ENCODE results near the gene AKNA. TPM values are rescaled to one million over a fixed set of nuclear protein-coding genes. Genes with fewer than 3 reads are reported as not detected.

AKNA gene
- total RNA-seq, 1 donor from 2014 or later, result 43.1 TPM

GRCh38 chr9:114408645-114409044 is 20.9 kb upstream of the AKNA start:
- Mint-ChIP-seq H3K27ac (ENCODE audit: unreplicated experiment) (no peak overlapping the region), H3K9me3 (ENCODE audit: low read depth) (no peaks in the 10 kb centered on the region), H3K4me1 (ENCODE audit: low read depth) (peaks cover 15% of the 10 kb centered on the region), H3K36me3 (ENCODE audit: low read depth) (no peaks in the 10 kb centered on the region), H3K27me3 (ENCODE audit: low read depth) (no peaks in the 10 kb centered on the region), H3K4me3 (ENCODE audit: unreplicated experiment) (no peak overlapping the region)
- DNase-seq (ENCODE audit: low spot score), result no peak
- no peak for TF ChIP-seq CTCF (IDR thresholded peaks at IDR 0.05)

- H3K4me1 Mint-ChIP-seq (ENCODE audit: low read depth), result peaks cover 8% of the 10 kb centered on the region
- H3K27ac Mint-ChIP-seq (ENCODE audit: unreplicated experiment), result no peak overlapping the region
- no peaks in the 10 kb centered on the region for H3K9me3 Mint-ChIP-seq (ENCODE audit: low read depth)
- no peaks in the 10 kb centered on the region for H3K36me3 Mint-ChIP-seq (ENCODE audit: low read depth)
- no peak for TF ChIP-seq CTCF (IDR thresholded peaks at IDR 0.05)
- H3K27me3 Mint-ChIP-seq (ENCODE audit: low read depth), result no peaks in the 10 kb centered on the region
- no peak overlapping the region for H3K4me3 Mint-ChIP-seq (ENCODE audit: unreplicated experiment)
- DNase-seq (ENCODE audit: low spot score), result no peak
Observed at GRCh38 chr9:114407889-114408288, 20.1 kb upstream of the AKNA start.

- H3K27ac Mint-ChIP-seq (ENCODE audit: unreplicated experiment), result no peak overlapping the region
- no peaks in the 10 kb centered on the region for H3K9me3 Mint-ChIP-seq (ENCODE audit: low read depth)
- no peak for TF ChIP-seq CTCF (IDR thresholded peaks at IDR 0.05)
- H3K36me3 Mint-ChIP-seq (ENCODE audit: low read depth), result no peaks in the 10 kb centered on the region
- no peak overlapping the region for H3K4me3 Mint-ChIP-seq (ENCODE audit: unreplicated experiment)
- H3K4me1 Mint-ChIP-seq (ENCODE audit: low read depth), result peaks cover 8% of the 10 kb centered on the region
- DNase-seq (ENCODE audit: low spot score), result no peak
- no peaks in the 10 kb centered on the region for H3K27me3 Mint-ChIP-seq (ENCODE audit: low read depth)
Observed at GRCh38 chr9:114406441-114406840, 18.7 kb upstream of the AKNA start.

- no peak overlapping the region for H3K4me3 Mint-ChIP-seq (ENCODE audit: unreplicated experiment)
- no peaks in the 10 kb centered on the region for H3K36me3 Mint-ChIP-seq (ENCODE audit: low read depth)
- peak; percentile 94 for TF ChIP-seq CTCF (IDR thresholded peaks at IDR 0.05)
- H3K4me1 Mint-ChIP-seq (ENCODE audit: low read depth), result peaks cover 8% of the 10 kb centered on the region
- no peaks in the 10 kb centered on the region for H3K27me3 Mint-ChIP-seq (ENCODE audit: low read depth)
- no peak for DNase-seq (ENCODE audit: low spot score)
- H3K27ac Mint-ChIP-seq (ENCODE audit: unreplicated experiment), result no peak overlapping the region
- H3K9me3 Mint-ChIP-seq (ENCODE audit: low read depth), result no peaks in the 10 kb centered on the region
Observed at GRCh38 chr9:114405294-114406034, 17.7 kb upstream of the AKNA start.

GRCh38 chr9:114404531-114404930 is 16.7 kb upstream of the AKNA start:
- H3K4me3 Mint-ChIP-seq (ENCODE audit: unreplicated experiment), result no peak overlapping the region
- H3K36me3 Mint-ChIP-seq (ENCODE audit: low read depth), result no peaks in the 10 kb centered on the region
- no peak for DNase-seq (ENCODE audit: low spot score)
- no peaks in the 10 kb centered on the region for H3K27me3 Mint-ChIP-seq (ENCODE audit: low read depth)
- no peak overlapping the region for H3K27ac Mint-ChIP-seq (ENCODE audit: unreplicated experiment)
- no peak for TF ChIP-seq CTCF (IDR thresholded peaks at IDR 0.05)
- H3K9me3 Mint-ChIP-seq (ENCODE audit: low read depth), result no peaks in the 10 kb centered on the region
- peaks cover 6% of the 10 kb centered on the region for H3K4me1 Mint-ChIP-seq (ENCODE audit: low read depth)

Measured in chondrocyte (in vitro differentiated cells).